ENCODE measurements around the gene DNAJC5. TPM values are rescaled to one million over a fixed set of nuclear protein-coding genes. Genes with fewer than 3 reads are reported as not detected.

DNAJC5 gene
- total RNA-seq, 1 donor from 2014 or later = 42.8 TPM

DNA sequence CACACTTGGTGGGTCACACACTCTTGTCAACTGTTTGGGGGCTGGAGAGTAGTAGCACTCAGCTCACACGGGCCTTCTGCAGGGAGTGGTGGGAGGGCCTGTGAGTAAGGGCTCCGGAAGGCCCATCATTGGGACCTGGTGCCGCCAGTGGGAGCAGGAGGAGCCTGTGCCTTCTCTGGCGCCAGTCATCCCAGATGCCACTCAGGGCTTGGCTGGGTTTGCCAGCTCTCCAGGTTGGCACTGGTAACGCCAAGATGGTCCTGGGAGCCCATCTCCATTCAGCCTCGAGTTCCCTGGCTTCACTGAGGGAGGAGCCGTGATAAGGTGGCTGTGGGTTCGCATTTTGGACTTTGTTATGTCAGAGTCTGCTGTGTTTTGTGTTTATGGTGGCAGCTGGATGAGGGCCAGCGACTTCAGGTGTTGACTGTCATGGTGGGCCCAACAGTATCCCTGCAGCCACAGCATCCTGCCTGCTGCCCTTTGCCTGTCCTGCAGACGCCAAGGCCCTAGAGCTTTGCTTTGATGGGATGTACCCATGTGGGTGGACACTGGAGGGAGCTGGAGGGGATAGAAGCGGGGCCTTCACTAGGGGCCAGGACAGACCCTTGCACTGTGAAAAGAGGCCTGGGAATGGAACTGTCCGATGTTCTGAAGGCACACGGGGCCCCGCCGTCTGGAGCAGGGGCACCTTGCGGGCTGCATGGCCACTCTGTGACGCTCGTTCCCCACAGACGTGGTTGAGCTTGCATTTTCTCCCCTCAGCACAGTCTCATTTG is 13.3 kb upstream of the DNAJC5 start:
- Histone ChIP-seq H3K27me3 (ENCODE audit: low read depth) (no peaks in the 10 kb centered on the region), H3K36me3 (peaks cover 77% of the 10 kb centered on the region), H3K9me3 (replicated peaks) (no peaks in the 10 kb centered on the region)

DNA sequence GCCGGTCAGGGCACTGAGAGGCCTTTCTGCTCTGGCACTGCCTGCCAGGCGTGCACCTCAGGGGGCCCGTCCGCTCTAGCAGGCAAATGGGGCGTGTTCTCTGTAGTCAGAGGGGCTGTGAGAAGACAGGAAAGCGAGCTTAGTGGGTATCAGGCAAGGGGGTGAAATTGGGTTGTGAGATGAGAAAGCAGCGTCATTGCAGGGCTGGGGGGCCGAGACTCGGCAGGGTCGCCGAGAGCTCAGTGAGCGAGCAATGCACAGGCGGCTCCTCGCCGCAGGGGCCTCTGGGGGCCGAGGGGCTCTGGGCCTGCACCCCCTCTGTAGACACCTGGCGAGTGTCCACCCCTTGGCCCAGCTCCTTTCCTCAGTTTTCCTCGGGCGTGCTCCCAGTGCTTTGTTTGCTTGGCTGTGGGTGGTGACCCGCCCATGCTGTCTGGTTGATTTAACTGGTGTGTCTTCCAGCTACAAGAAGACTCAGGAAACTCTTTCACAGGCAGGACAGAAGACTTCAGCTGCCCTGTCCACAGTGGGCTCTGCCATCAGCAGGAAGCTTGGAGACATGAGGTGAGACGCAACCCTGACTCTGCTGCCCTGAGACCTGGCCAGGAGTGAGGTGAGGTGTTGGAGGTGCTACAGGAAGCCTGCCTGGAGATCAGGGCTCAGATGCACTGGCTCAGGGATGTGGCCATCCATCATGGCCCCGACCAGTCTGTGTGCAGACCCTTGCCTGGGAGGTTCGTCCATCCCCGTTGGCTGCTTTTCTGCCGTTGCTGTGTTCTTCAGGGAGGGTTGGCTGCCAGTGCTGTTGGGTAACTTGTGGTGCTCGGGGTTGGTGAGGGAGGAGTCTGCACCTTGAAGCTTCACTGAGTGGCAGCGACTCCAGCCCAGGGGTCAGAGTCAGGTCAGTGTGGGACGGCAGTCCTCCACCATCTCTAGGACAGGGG is 12.4 kb upstream of the DNAJC5 start:
- H3K9me3 ChIP-seq (replicated peaks) = no peaks in the 10 kb centered on the region
- H3K27ac ChIP-seq (replicated peaks) = no peak overlapping the region
- DNase-seq = no peak
- H3K4me3 ChIP-seq = no peak overlapping the region
- peaks cover 77% of the 10 kb centered on the region for H3K36me3 ChIP-seq
- H3K4me1 ChIP-seq = peaks cover 23% of the 10 kb centered on the region
- H3K27me3 ChIP-seq (ENCODE audit: low read depth) = no peaks in the 10 kb centered on the region
- intact Hi-C loops (cut with micrococcal nuclease) = no loop called here
- TF ChIP-seq, protein P1, sequence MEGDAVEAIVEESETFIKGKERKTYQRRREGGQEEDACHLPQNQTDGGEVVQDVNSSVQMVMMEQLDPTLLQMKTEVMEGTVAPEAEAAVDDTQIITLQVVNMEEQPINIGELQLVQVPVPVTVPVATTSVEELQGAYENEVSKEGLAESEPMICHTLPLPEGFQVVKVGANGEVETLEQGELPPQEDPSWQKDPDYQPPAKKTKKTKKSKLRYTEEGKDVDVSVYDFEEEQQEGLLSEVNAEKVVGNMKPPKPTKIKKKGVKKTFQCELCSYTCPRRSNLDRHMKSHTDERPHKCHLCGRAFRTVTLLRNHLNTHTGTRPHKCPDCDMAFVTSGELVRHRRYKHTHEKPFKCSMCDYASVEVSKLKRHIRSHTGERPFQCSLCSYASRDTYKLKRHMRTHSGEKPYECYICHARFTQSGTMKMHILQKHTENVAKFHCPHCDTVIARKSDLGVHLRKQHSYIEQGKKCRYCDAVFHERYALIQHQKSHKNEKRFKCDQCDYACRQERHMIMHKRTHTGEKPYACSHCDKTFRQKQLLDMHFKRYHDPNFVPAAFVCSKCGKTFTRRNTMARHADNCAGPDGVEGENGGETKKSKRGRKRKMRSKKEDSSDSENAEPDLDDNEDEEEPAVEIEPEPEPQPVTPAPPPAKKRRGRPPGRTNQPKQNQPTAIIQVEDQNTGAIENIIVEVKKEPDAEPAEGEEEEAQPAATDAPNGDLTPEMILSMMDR (IDR thresholded peaks at IDR 0.05; ENCODE audit: borderline replicate concordance) = no peak

More for the DNA sequence above, 13.3 kb upstream of the DNAJC5 start:
- no peak overlapping the region for H3K27ac ChIP-seq (replicated peaks)
- TF ChIP-seq, protein P1 (IDR thresholded peaks at IDR 0.05; ENCODE audit: borderline replicate concordance) = no peak
- H3K4me1 ChIP-seq = peaks cover 23% of the 10 kb centered on the region
- DNase-seq = no peak
- H3K4me3 ChIP-seq = no peak overlapping the region
- intact Hi-C loops (cut with micrococcal nuclease) = no loop called here

DNA sequence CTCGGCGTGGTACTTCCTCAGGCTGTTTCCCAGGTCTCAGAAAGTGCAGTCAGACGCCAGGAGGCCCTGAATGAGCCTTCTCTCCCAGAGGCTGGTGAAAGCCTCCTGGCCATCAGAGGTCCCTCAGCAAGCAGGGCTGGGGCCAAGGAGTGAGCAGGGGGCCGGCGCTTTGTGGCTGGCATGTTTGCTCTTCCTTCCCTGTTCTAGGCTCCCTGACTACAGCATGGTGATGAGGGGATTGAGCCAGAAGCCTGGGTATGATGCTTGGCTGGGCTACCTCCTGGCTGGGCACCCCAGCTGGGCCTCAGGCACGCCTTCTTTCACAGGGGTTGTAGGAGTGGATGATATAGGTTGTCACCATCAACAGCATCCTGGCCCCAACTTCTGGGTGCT is 11.7 kb upstream of the DNAJC5 start:
- TF ChIP-seq, protein P1 (IDR thresholded peaks at IDR 0.05; ENCODE audit: borderline replicate concordance) = no peak
- intact Hi-C loops (cut with micrococcal nuclease) = no loop called here
- Histone ChIP-seq H3K9me3 (replicated peaks) (no peaks in the 10 kb centered on the region), H3K4me3 (no peak overlapping the region), H3K36me3 (peaks cover 77% of the 10 kb centered on the region), H3K27me3 (ENCODE audit: low read depth) (no peaks in the 10 kb centered on the region), H3K27ac (replicated peaks) (no peak overlapping the region), H3K4me1 (peaks cover 16% of the 10 kb centered on the region)
- no peak for DNase-seq

DNA sequence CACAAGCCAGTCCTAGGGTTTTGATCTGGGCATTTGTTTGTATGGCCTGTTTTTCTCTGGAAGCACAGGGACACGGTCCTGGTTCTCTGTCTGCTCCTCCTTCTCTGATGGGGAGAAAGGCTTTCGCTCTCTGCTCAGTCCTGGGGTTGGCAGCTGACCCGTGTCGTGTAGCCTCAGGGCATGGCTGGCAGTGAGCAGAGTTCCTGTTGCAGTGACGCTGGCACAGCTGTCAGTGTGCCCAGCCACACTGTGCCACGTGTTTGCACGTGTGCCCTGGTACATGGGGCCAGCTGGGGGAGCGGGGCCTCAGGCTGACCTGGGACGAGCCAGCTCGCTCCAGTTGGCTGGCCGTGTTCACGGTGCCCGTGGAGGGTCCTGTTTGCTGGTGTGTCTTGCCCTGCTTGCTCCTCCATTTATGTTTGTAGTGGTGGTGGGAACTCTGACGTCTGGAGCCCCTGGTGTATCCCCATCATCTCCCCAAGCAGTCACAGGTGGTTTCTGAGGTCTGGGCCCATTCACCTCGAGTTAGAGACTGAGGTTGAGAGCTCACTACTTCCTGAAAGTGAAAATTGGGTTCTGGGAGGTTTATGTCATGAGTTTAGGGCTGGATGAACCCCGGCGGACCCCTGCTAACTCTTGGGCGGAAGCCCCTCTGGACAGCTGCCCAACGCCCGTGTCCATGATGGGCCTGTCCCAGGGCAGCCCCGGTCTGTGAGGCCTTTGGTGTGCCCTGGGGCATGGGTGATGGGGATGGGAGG is 10.2 kb upstream of the DNAJC5 start:
- H3K27me3 ChIP-seq (ENCODE audit: low read depth) = no peaks in the 10 kb centered on the region
- H3K4me1 ChIP-seq = peaks cover 9% of the 10 kb centered on the region
- DNase-seq = peak; percentile 69
- peak overlapping the region; percentile 71 for H3K27ac ChIP-seq (replicated peaks)
- intact Hi-C loops (cut with micrococcal nuclease) = no loop called here
- H3K9me3 ChIP-seq (replicated peaks) = no peaks in the 10 kb centered on the region
- TF ChIP-seq, protein P1 (IDR thresholded peaks at IDR 0.05; ENCODE audit: borderline replicate concordance) = no peak
- H3K36me3 ChIP-seq = peaks cover 69% of the 10 kb centered on the region
- no peak overlapping the region for H3K4me3 ChIP-seq

Measured in left ventricle myocardium inferior (tissue), 1 donor.